ENCODE measurements around the gene CDKL2. TPM values are rescaled to one million over a fixed set of nuclear protein-coding genes. Genes with fewer than 3 reads are reported as not detected.

CDKL2 gene
- total RNA-seq, 1 experiment from 2014 or later = 1.5 TPM

DNA sequence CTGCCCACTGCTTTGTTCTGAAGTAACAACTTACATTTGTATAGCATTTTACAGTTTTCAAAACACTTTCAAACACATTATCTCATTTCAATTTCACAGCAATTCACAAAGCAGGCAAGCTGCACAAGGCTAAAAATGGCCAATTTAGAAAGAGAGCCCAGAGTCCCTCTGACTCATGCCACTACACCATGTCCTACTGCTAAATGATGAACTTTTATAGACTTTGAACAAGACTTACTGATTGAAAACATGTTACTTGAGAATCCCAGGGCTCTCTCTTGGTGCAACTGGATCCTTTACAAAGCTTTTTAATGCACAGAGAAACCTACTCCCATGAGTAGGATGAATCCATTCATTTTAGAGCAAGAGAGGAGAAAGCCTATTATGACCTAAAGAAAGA lies 48.6 kb upstream of the CDKL2 start:
- Histone ChIP-seq H2BK5ac (ENCODE audit: insufficient read length, low read length) (no peak overlapping the region), H3K18ac (ENCODE audit: insufficient read length, low read depth, low read length) (no peak overlapping the region), H3K79me2 (ENCODE audit: insufficient read depth, low read length) (peaks cover 10% of the 10 kb centered on the region; the same call in 1 of the 2 replicates), H4K91ac (ENCODE audit: insufficient read length, low read depth, low read length) (no peak overlapping the region), H3K4ac (ENCODE audit: low read depth, low read length) (no peak overlapping the region), H3K27me3 (ENCODE audit: insufficient read depth, low read length) (no peaks in the 10 kb centered on the region), H3K4me1 (ENCODE audit: insufficient read depth, low read length) (no peaks in the 10 kb centered on the region), H3K23me2 (ENCODE audit: insufficient read length, low read depth, low read length, poor library complexity, severe bottlenecking) (no peaks in the 10 kb centered on the region), H3K79me1 (ENCODE audit: insufficient read depth, low read depth, low read length, poor library complexity, severe bottlenecking) (no peaks in the 10 kb centered on the region), H3K14ac (ENCODE audit: insufficient read depth, low read length) (no peak overlapping the region), H3K23ac (ENCODE audit: insufficient read length, low read depth, low read length) (no peak overlapping the region), H2BK120ac (ENCODE audit: low read depth, low read length, poor library complexity, severe bottlenecking) (no peak overlapping the region), H2BK15ac (ENCODE audit: low read depth, low read length) (no peak overlapping the region), H2AFZ (ENCODE audit: low read length) (no peak overlapping the region), H2AK5ac (ENCODE audit: insufficient read length, low read length) (no peak overlapping the region), H3K4me2 (ENCODE audit: insufficient read depth, insufficient read length, low read length) (no peak overlapping the region), H3K56ac (ENCODE audit: insufficient read length, low read depth, low read length) (no peak overlapping the region), H4K8ac (replicated peaks; ENCODE audit: insufficient read length, low read depth, low read length) (no peak overlapping the region), H3K27ac (ENCODE audit: insufficient read length, low read depth, low read length) (no peak overlapping the region), H2BK12ac (ENCODE audit: insufficient read length, low read depth, low read length) (no peak overlapping the region), H3K9ac (ENCODE audit: extremely low read depth, insufficient read length, low read length) (no peak overlapping the region), H4K20me1 (ENCODE audit: control insufficient read depth, insufficient read depth, insufficient read length) (no peaks in the 10 kb centered on the region), H3T11ph (ENCODE audit: low read length) (no peak overlapping the region), H4K5ac (ENCODE audit: insufficient read length, low read depth, low read length) (no peak overlapping the region), H2BK20ac (ENCODE audit: low read depth, low read length, poor library complexity, severe bottlenecking) (no peak overlapping the region), H3K9me3 (ENCODE audit: control insufficient read depth, low read depth, low read length) (no peaks in the 10 kb centered on the region)
- H3K27me3 Mint-ChIP-seq (ENCODE audit: low read depth) = no peaks in the 10 kb centered on the region; the same call in 1 of the 2 replicates
- no peak overlapping the region for H3K4me3 Mint-ChIP-seq
- peaks cover 11 to 28% (median 22%) of the 10 kb centered on the region in 3 experiments; a peak in 5 of 7 replicates for H3K36me3 Mint-ChIP-seq (ENCODE audit: insufficient read depth in 1 of 3, low read depth in 3 of 3)
- no peak for DNase-seq
- no peaks in the 10 kb centered on the region for H3K9me3 Mint-ChIP-seq
- H3K27ac Mint-ChIP-seq = no peak overlapping the region
- TF ChIP-seq, protein P1, sequence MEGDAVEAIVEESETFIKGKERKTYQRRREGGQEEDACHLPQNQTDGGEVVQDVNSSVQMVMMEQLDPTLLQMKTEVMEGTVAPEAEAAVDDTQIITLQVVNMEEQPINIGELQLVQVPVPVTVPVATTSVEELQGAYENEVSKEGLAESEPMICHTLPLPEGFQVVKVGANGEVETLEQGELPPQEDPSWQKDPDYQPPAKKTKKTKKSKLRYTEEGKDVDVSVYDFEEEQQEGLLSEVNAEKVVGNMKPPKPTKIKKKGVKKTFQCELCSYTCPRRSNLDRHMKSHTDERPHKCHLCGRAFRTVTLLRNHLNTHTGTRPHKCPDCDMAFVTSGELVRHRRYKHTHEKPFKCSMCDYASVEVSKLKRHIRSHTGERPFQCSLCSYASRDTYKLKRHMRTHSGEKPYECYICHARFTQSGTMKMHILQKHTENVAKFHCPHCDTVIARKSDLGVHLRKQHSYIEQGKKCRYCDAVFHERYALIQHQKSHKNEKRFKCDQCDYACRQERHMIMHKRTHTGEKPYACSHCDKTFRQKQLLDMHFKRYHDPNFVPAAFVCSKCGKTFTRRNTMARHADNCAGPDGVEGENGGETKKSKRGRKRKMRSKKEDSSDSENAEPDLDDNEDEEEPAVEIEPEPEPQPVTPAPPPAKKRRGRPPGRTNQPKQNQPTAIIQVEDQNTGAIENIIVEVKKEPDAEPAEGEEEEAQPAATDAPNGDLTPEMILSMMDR (conservative IDR thresholded peaks at IDR 0.05) = no peak
- peaks cover 12 to 29% of the 10 kb centered on the region in 2 experiments for H3K4me1 Mint-ChIP-seq

Measured in H9 (cell line).